SH-SY5Y (cell line): ENCODE results near the gene ST8SIA2.

Experiments used
- GATA2 ChIP-seq: IDR thresholded peaks from 2 replicates; pipeline ENCODE4 v1.6.1; 2011; ENCODE audit warnings: mild to moderate bottlenecking, low read depth, low read length
- GATA3 ChIP-seq: IDR thresholded peaks from 2 replicates; pipeline ENCODE4 v1.6.1; 2011; ENCODE audit warnings: low read depth, mild to moderate bottlenecking, low read length, moderate library complexity

DNA sequence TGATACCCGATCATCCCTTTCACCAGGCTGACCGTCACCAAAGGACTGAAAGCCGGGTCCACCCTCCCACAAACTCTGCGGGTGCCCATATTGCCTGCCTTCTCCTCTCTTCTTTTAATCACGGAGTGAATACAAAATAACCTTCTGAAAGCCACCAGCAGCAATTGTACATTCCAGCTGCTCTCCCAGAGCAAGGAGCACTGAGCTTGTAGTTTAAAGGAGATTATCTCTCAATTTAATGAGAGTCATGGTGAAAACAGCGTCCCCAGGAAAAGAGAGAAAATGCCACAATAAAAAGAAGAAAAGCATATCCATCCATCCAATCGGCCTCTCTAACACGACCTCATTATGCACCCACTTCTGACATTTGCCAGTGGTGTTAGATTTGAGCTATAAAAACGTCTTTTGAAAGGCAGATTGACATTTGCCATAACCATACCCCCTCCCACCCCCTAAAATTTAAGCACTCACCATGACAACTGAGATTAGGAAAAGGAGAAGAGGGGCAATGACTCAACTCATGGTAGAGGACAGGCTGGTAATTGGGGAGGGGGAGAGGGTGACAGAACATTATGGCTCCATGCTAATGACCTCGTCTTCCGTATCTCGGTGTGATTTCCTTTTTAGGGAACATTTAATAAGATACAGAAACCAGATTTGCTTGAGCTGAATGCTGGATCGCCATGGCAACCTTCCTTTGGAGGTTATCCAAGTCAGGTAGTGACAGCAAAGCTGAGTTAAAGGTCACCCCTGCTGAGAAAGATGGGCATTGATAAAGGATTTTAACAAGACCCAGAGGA is 106.2 kb downstream of the ST8SIA2 start:
- peak; percentile 89 for TF ChIP-seq GATA2
- peak; percentile 75 for TF ChIP-seq GATA3
